Hematopoietic multipotent progenitor cell treated with erythropoietin and hydrocortisone succinate and interleukin-3 and kit ligand, for 6 days (in vitro differentiated cells): ENCODE measurements around the gene ADGRD1.

ENCODE experiments used
- DNase-seq: peaks from one replicate; pipeline ENCODE4 v3.0.0-alpha.2; 2015

The ADGRD1 gene

GRCh38 chr12:131076791-131077747 is 123.4 kb downstream of the ADGRD1 start:
- DNase-seq: no peak

- no peak for DNase-seq
These were observed 124.3 kb downstream of the ADGRD1 start for GRCh38 chr12:131077931-131078391.

GRCh38 chr12:131082290-131083194 is 128.8 kb downstream of the ADGRD1 start:
- no peak for DNase-seq

- DNase-seq: no peak
These were observed 130.8 kb downstream of the ADGRD1 start for GRCh38 chr12:131084341-131085011.

GRCh38 chr12:131085125-131085815 is 131.6 kb downstream of the ADGRD1 start:
- no peak for DNase-seq

GRCh38 chr12:131085816-131086591 is 132.3 kb downstream of the ADGRD1 start:
- DNase-seq: no peak

- DNase-seq: no peak
These were observed 133.7 kb downstream of the ADGRD1 start for GRCh38 chr12:131087302-131087818.

- no peak for DNase-seq
These were observed 134.4 kb downstream of the ADGRD1 start for GRCh38 chr12:131087991-131088700.

- no peak for DNase-seq
These were observed 135.2 kb downstream of the ADGRD1 start for GRCh38 chr12:131088701-131089530.

GRCh38 chr12:131089531-131090273 is 136.0 kb downstream of the ADGRD1 start:
- no peak for DNase-seq

GRCh38 chr12:131090274-131091210 is 136.8 kb downstream of the ADGRD1 start:
- no peak for DNase-seq

- no peak for DNase-seq
These were observed 137.8 kb downstream of the ADGRD1 start for GRCh38 chr12:131091413-131091975.

GRCh38 chr12:131091976-131092691 is 138.4 kb downstream of the ADGRD1 start:
- no peak for DNase-seq

- no peak for DNase-seq
These were observed 139.3 kb downstream of the ADGRD1 start for GRCh38 chr12:131092901-131093603.

GRCh38 chr12:131093604-131093955 is 139.9 kb downstream of the ADGRD1 start:
- no peak for DNase-seq
